WTC11 (cell line): Measurements from ENCODE around the gene GPC5. TPM values are rescaled to one million over a fixed set of nuclear protein-coding genes. Genes with fewer than 3 reads are reported as not detected.

Source experiments
- ATAC-seq: fragments of 200-7000 bp; cut with Tn5 transposase; 2 replicates; pipeline ENCODE4 v1.10.0; 2021; ENCODE audit warnings: mild to moderate bottlenecking, moderate library complexity
- CTCF ChIA-PET: fragments of 300-600 bp; sonication (Branson Sonifier 250); formaldehyde crosslinking; loops from one replicate; lab custom pipeline; 2021; ENCODE audit warnings: antibody characterized with exemption; lab: Charles Lee
- POLR2A ChIA-PET: fragments of 350-600 bp; sonication (Branson Sonifier 250); formaldehyde crosslinking; loops from one replicate; lab custom pipeline; 2021; ENCODE audit warnings: antibody characterized with exemption; lab: Charles Lee
- DNase-seq: peaks from one replicate; pipeline ENCODE4 v3.0.0; 2021; ENCODE audit warnings: low spot score
- H3K27ac Mint-ChIP-seq: 2 replicates; pipeline ENCODE4 v1.8.0; 2021; ENCODE audit warnings: mixed read lengths
- H3K27me3 Mint-ChIP-seq: 2 replicates; pipeline ENCODE4 v1.8.0; 2021; ENCODE audit warnings: low read depth, mild to moderate bottlenecking, moderate library complexity, mixed read lengths
- H3K36me3 Mint-ChIP-seq: 2 replicates; pipeline ENCODE4 v1.8.0; 2021; ENCODE audit warnings: mixed read lengths
- H3K4me1 Mint-ChIP-seq: 2 replicates; pipeline ENCODE4 v1.8.0; 2022; ENCODE audit warnings: mixed read lengths
- H3K4me3 Mint-ChIP-seq: 2 replicates; pipeline ENCODE4 v1.8.0; 2021; ENCODE audit warnings: mild to moderate bottlenecking, moderate library complexity, mixed read lengths
- H3K9me3 Mint-ChIP-seq: 2 replicates; pipeline ENCODE4 v1.8.0; 2021; ENCODE audit warnings: mixed read lengths
- ETV6 ChIP-seq: sonication (generic); formaldehyde crosslinking; IDR thresholded peaks from 2 replicates; pipeline ENCODE4 v1.8.1; 2022; ENCODE audit warnings: mild to moderate bottlenecking, missing genetic modification reagents
- FOXK1 ChIP-seq: sonication (generic); formaldehyde crosslinking; IDR thresholded peaks from 2 replicates; pipeline ENCODE4 v1.8.0; 2022; ENCODE audit warnings: mild to moderate bottlenecking, moderate library complexity, missing genetic modification reagents
- GABPB1 ChIP-seq: sonication (generic); formaldehyde crosslinking; IDR thresholded peaks from 2 replicates; pipeline ENCODE4 v1.8.1; 2023; ENCODE audit warnings: mild to moderate bottlenecking, missing genetic modification reagents
- MLX ChIP-seq: sonication (generic); formaldehyde crosslinking; IDR thresholded peaks from 2 replicates; pipeline ENCODE4 v1.8.1; 2023; ENCODE audit warnings: mild to moderate bottlenecking, missing genetic modification reagents, moderate library complexity
- MYBL2 ChIP-seq: sonication (generic); formaldehyde crosslinking; IDR thresholded peaks from 2 replicates; pipeline ENCODE4 v1.8.1; 2023; ENCODE audit warnings: mild to moderate bottlenecking, moderate library complexity, missing genetic modification reagents
- NFATC4 ChIP-seq: fragments of 250-450 bp; sonication (Bioruptor Pico); IDR thresholded peaks from 2 replicates; pipeline ENCODE4 v1.9.0; 2021; ENCODE audit warnings: mild to moderate bottlenecking
- NFYB ChIP-seq: sonication (generic); formaldehyde crosslinking; conservative IDR thresholded peaks from 2 replicates; pipeline ENCODE4 v1.8.0; 2022; ENCODE audit warnings: low read depth, missing genetic modification reagents
- OVOL2 ChIP-seq: fragments of 250-450 bp; sonication (Bioruptor Pico); IDR thresholded peaks from 2 replicates; pipeline ENCODE4 v1.9.0; 2021; ENCODE audit warnings: mild to moderate bottlenecking, borderline replicate concordance
- SMAD4 ChIP-seq: sonication (generic); formaldehyde crosslinking; IDR thresholded peaks from 2 replicates; pipeline ENCODE4 v1.8.0; 2022; ENCODE audit warnings: mild to moderate bottlenecking, missing genetic modification reagents
- SP1 ChIP-seq: sonication (generic); formaldehyde crosslinking; conservative IDR thresholded peaks from 2 replicates; pipeline ENCODE4 v1.8.1; 2022; ENCODE audit warnings: missing genetic modification reagents
- STAT6 ChIP-seq: sonication (generic); formaldehyde crosslinking; conservative IDR thresholded peaks from 2 replicates; pipeline ENCODE4 v1.8.1; 2023; ENCODE audit warnings: mild to moderate bottlenecking, low read depth, missing genetic modification reagents, moderate library complexity
- TEAD4 ChIP-seq: sonication (generic); formaldehyde crosslinking; IDR thresholded peaks from 2 replicates; pipeline ENCODE4 v1.8.0; 2022; ENCODE audit warnings: mild to moderate bottlenecking, missing genetic modification reagents
- TP53 ChIP-seq: sonication (generic); formaldehyde crosslinking; IDR thresholded peaks from 2 replicates; pipeline ENCODE4 v1.8.1; 2023; ENCODE audit warnings: mild to moderate bottlenecking, missing genetic modification reagents
- ZBTB43 ChIP-seq: sonication (generic); formaldehyde crosslinking; IDR thresholded peaks from 2 replicates; pipeline ENCODE4 v1.8.1; 2023; ENCODE audit warnings: mild to moderate bottlenecking, missing genetic modification reagents
- ZNF138 ChIP-seq: sonication (generic); formaldehyde crosslinking; conservative IDR thresholded peaks from 2 replicates; pipeline ENCODE4 v1.8.1; 2022; ENCODE audit warnings: mild to moderate bottlenecking, moderate library complexity, missing genetic modification reagents
- ZNF219 ChIP-seq: sonication (generic); formaldehyde crosslinking; IDR thresholded peaks from 2 replicates; pipeline ENCODE4 v1.8.0; 2023; ENCODE audit warnings: missing genetic modification reagents, mild to moderate bottlenecking, borderline replicate concordance
- ZNF232 ChIP-seq: sonication (generic); formaldehyde crosslinking; IDR thresholded peaks from 2 replicates; pipeline ENCODE4 v1.8.0; 2022; ENCODE audit warnings: mild to moderate bottlenecking, missing genetic modification reagents
- ZNF512 ChIP-seq: sonication (generic); formaldehyde crosslinking; IDR thresholded peaks from 2 replicates; pipeline ENCODE4 v1.8.1; 2022; ENCODE audit warnings: missing genetic modification reagents, borderline replicate concordance
- ZNF532 ChIP-seq: fragments of 250-450 bp; sonication (Bioruptor Pico); IDR thresholded peaks from 2 replicates; pipeline ENCODE4 v1.9.0; 2021; ENCODE audit warnings: mild to moderate bottlenecking, borderline replicate concordance
- ZNF671 ChIP-seq: fragments of 250-450 bp; sonication (Bioruptor Pico); IDR thresholded peaks from 2 replicates; pipeline ENCODE4 v1.8.0; 2021; ENCODE audit warnings: mild to moderate bottlenecking
- total RNA-seq: library from RNA; stranded (reverse); gene quantifications from 3 replicates; pipeline ENCODE4 v1.2.3, GENCODE V29; 2021
- TF ChIP-seq, protein P1 (sequence below): fragments of 250-450 bp; sonication (Bioruptor Pico); IDR thresholded peaks from 2 replicates; pipeline ENCODE4 v2.1.2; 2022; ENCODE audit warnings: mild to moderate bottlenecking, moderate library complexity
- TF ChIP-seq, protein P2 (sequence below): sonication (generic); formaldehyde crosslinking; IDR thresholded peaks from 2 replicates; pipeline ENCODE4 v1.8.0; 2022; ENCODE audit warnings: mild to moderate bottlenecking, missing genetic modification reagents

The GPC5 gene
- total RNA-seq, 1 experiment from 2014 or later = 0.46 TPM

- POLR2A ChIA-PET = no interaction called here
Observed at GRCh38 chr13:92827503-92827902, 1429.1 kb downstream of the GPC5 start.

GRCh38 chr13:92829930-92830329 is 1431.5 kb downstream of the GPC5 start:
- H3K4me3 Mint-ChIP-seq = no peak overlapping the region
- DNase-seq (no peak), ATAC-seq (no peak)
- POLR2A ChIA-PET = no interaction called here
- no peak overlapping the region for H3K27ac Mint-ChIP-seq
- TF ChIP-seq STAT6 (CRISPR knock-in tag) (no peak), NFATC4 (CRISPR knock-in tag) (no peak), ZNF219 (CRISPR knock-in tag) (no peak), SMAD4 (CRISPR knock-in tag) (no peak), ETV6 (no peak), ZNF138 (CRISPR knock-in tag) (no peak), OVOL2 (no peak), MYBL2 (CRISPR knock-in tag) (no peak), ZNF512 (CRISPR knock-in tag) (no peak), SP1 (CRISPR knock-in tag) (no peak)
- TF ChIP-seq, all 79 proteins: peak for 0
- Mint-ChIP-seq H3K36me3 (no peaks in the 10 kb centered on the region), H3K27me3 (no peaks in the 10 kb centered on the region; the same call in 1 of the 2 replicates), H3K9me3 (no peaks in the 10 kb centered on the region), H3K4me1 (peaks cover 6% of the 10 kb centered on the region; the same call in 1 of the 2 replicates)
- CTCF ChIA-PET = no interaction called here

More at GRCh38 chr13:92827503-92827902, 1429.1 kb downstream of the GPC5 start:
- Mint-ChIP-seq H3K27ac (no peak overlapping the region), H3K4me3 (no peak overlapping the region), H3K36me3 (no peaks in the 10 kb centered on the region), H3K4me1 (peaks cover 6% of the 10 kb centered on the region; the same call in 1 of the 2 replicates), H3K27me3 (no peaks in the 10 kb centered on the region; the same call in 1 of the 2 replicates), H3K9me3 (no peaks in the 10 kb centered on the region)
- TF ChIP-seq ZNF232 (CRISPR knock-in tag) = no peak
- TF ChIP-seq MLX (CRISPR knock-in tag) = no peak
- no peak for TF ChIP-seq TP53 (CRISPR knock-in tag)
- TF ChIP-seq ZNF671 = no peak
- no peak for TF ChIP-seq NFATC4 (CRISPR knock-in tag)
- no peak for DNase-seq
- CTCF ChIA-PET = no interaction called here
- ATAC-seq = no peak

DNA sequence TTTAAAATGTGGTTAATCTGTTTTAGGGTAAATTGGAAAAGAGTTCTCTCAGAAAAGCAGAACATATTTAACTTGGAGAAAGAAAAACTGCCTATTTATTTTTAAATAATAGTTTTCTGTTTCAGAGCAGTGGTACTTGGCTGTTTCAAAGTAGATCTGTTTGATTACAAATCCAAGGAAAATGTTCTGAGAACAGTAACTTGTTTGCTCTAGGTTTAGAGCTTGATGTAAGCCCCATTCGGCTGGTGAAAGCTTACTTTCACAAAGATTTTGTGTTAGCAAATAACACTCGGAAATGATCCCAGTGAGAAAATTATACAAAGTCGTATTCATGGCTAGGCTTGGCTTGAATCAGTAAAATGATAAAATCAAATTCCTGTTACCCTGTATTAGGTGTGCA is 1432.4 kb downstream of the GPC5 start:
- POLR2A ChIA-PET = no interaction called here
- DNase-seq (no peak), ATAC-seq (no peak)
- no peak overlapping the region for H3K27ac Mint-ChIP-seq
- no peaks in the 10 kb centered on the region for H3K36me3 Mint-ChIP-seq
- no peak overlapping the region for H3K4me3 Mint-ChIP-seq
- H3K27me3 Mint-ChIP-seq = no peaks in the 10 kb centered on the region; the same call in 1 of the 2 replicates
- CTCF ChIA-PET = no interaction called here
- no peaks in the 10 kb centered on the region for H3K9me3 Mint-ChIP-seq
- peaks cover 6% of the 10 kb centered on the region; the same call in 1 of the 2 replicates for H3K4me1 Mint-ChIP-seq
- TF ChIP-seq ZBTB43 (no peak), MYBL2 (CRISPR knock-in tag) (no peak), FOXK1 (no peak), TEAD4 (CRISPR knock-in tag) (no peak), GABPB1 (CRISPR knock-in tag) (no peak), NFYB (CRISPR knock-in tag) (no peak), ZNF532 (CRISPR knock-in tag) (no peak)
- TF ChIP-seq, protein P1, sequence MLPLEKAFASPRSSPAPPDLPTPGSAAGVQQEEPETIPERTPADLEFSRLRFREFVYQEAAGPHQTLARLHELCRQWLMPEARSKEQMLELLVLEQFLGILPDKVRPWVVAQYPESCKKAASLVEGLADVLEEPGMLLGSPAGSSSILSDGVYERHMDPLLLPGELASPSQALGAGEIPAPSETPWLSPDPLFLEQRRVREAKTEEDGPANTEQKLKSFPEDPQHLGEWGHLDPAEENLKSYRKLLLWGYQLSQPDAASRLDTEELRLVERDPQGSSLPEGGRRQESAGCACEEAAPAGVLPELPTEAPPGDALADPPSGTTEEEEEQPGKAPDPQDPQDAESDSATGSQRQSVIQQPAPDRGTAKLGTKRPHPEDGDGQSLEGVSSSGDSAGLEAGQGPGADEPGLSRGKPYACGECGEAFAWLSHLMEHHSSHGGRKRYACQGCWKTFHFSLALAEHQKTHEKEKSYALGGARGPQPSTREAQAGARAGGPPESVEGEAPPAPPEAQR (CRISPR knock-in tag) = no peak
- TF ChIP-seq, protein P2, sequence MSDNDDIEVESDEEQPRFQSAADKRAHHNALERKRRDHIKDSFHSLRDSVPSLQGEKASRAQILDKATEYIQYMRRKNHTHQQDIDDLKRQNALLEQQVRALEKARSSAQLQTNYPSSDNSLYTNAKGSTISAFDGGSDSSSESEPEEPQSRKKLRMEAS = no peak
